IMR-90 (cell line): ENCODE results near the gene MTHFSD. TPM values are rescaled to one million over a fixed set of nuclear protein-coding genes. Genes with fewer than 3 reads are reported as not detected.
A peak's percentile ranks its signal among the peaks of the same experiment; 100 is the strongest.

Experiments used
- ATAC-seq: fragments of 200-7000 bp; cut with Tn5 transposase; 2 replicates; pipeline ENCODE4 v1.9.1; 2020; ENCODE audit warnings: low read depth, mild to moderate bottlenecking, moderate library complexity
- BruUV-seq: library from RNA; stranded (reverse); fragments of 400-500 nt; replicated peaks from 2 replicates; lab custom pipeline; 2021; lab: Mats Ljungman, UMichigan
- CTCF ChIA-PET: fragments of 300-600 bp; formaldehyde crosslinking; extraction: SDS; loops from one replicate; lab custom pipeline; 2021; ENCODE audit warnings: antibody characterized with exemption; lab: Yijun Ruan, JAX
- POLR2A ChIA-PET: fragments of 300-600 bp; sonication (Branson Sonifier 250); formaldehyde crosslinking; loops from one replicate; lab custom pipeline; 2022; ENCODE audit warnings: antibody characterized with exemption; ENCODE audit not compliant: unreplicated experiment; lab: Charles Lee
- DNase-seq: peaks from one replicate; pipeline ENCODE4 v3.0.0; 2013
- H2AFZ ChIP-seq: replicated peaks from 2 replicates; pipeline ENCODE3; 2013; ENCODE audit warnings: low read length, mild to moderate bottlenecking; ENCODE audit not compliant: poor library complexity
- H2AK5ac ChIP-seq: 2 replicates; pipeline ENCODE4 v1.6.1; 2013; ENCODE audit warnings: low read depth, low read length, inconsistent platforms
- H2AK9ac ChIP-seq: replicated peaks from 2 replicates; pipeline ENCODE3; 2013; ENCODE audit warnings: mild to moderate bottlenecking, low read depth, low read length, moderate library complexity; ENCODE audit not compliant: poor library complexity
- H2BK120ac ChIP-seq: 2 replicates; pipeline ENCODE4 v1.6.1; 2013; ENCODE audit warnings: low read depth, low read length, inconsistent platforms
- H2BK15ac ChIP-seq: 3 replicates; pipeline ENCODE4 v1.6.1; 2013; ENCODE audit warnings: low read depth, low read length, inconsistent platforms
- H2BK20ac ChIP-seq: 2 replicates; pipeline ENCODE4 v1.6.1; 2013; ENCODE audit warnings: low read depth, mild to moderate bottlenecking, inconsistent platforms, low read length, moderate library complexity
- H2BK5ac ChIP-seq: 2 replicates; pipeline ENCODE4 v1.6.1; 2013; ENCODE audit warnings: mild to moderate bottlenecking, low read depth, low read length, inconsistent platforms; ENCODE audit not compliant: poor library complexity, severe bottlenecking
- H3K14ac ChIP-seq: replicated peaks from 2 replicates; pipeline ENCODE4 v1.6.1; 2013; ENCODE audit warnings: low read depth, low read length, inconsistent platforms
- H3K18ac ChIP-seq: 2 replicates; pipeline ENCODE4 v1.6.1; 2013; ENCODE audit warnings: low read depth, low read length, control low read depth
- H3K23ac ChIP-seq: 2 replicates; pipeline ENCODE4 v1.6.1; 2013; ENCODE audit warnings: low read depth, low read length, inconsistent platforms
- H3K27ac ChIP-seq: 2 replicates; pipeline ENCODE4 v1.5.1; 2013; ENCODE audit warnings: mild to moderate bottlenecking, control low read depth, low read length; ENCODE audit not compliant: insufficient read depth
- H3K27me3 ChIP-seq: 2 replicates; pipeline ENCODE4 v1.6.1; 2013; ENCODE audit warnings: low read length; ENCODE audit not compliant: control insufficient read depth, insufficient read depth
- H3K36me3 ChIP-seq: 2 replicates; pipeline ENCODE4 v1.6.1; 2013; ENCODE audit warnings: low read length, mixed read lengths; ENCODE audit not compliant: control insufficient read depth, insufficient read depth
- H3K4ac ChIP-seq: 2 replicates; pipeline ENCODE4 v1.6.1; 2013; ENCODE audit warnings: low read depth, low read length, inconsistent platforms
- H3K4me1 ChIP-seq: 2 replicates; pipeline ENCODE4 v1.6.1; 2013; ENCODE audit warnings: low read length, mixed read lengths; ENCODE audit not compliant: control insufficient read depth, insufficient read depth
- H3K4me2 ChIP-seq: 2 replicates; pipeline ENCODE4 v1.6.1; 2013; ENCODE audit warnings: low read depth, mild to moderate bottlenecking, control low read depth, low read length, moderate library complexity
- H3K4me3 ChIP-seq: 2 replicates; pipeline ENCODE4 v1.5.1; 2013; ENCODE audit warnings: low read depth, mild to moderate bottlenecking, control low read depth, low read length, moderate library complexity; ENCODE audit not compliant: insufficient read depth
- H3K56ac ChIP-seq: 2 replicates; pipeline ENCODE4 v1.6.1; 2013; ENCODE audit warnings: low read length, inconsistent platforms; ENCODE audit not compliant: insufficient read depth; ENCODE audit errors: extremely low read depth
- H3K79me1 ChIP-seq, 2 experiments: 2 replicates each; pipeline ENCODE4 v1.6.1; 2013; ENCODE audit warnings: low read length in 2 of 2, inconsistent platforms in 1 of 2, low read depth in 1 of 2
- H3K9ac ChIP-seq: 2 replicates; pipeline ENCODE4 v1.6.1; 2013; ENCODE audit warnings: low read depth, low read length, control low read depth
- H3K9me1 ChIP-seq: 2 replicates; pipeline ENCODE4 v1.6.1; 2013; ENCODE audit warnings: low read length, inconsistent platforms; ENCODE audit not compliant: insufficient read depth
- H3K9me3 ChIP-seq: 2 replicates; pipeline ENCODE4 v1.6.1; 2013; ENCODE audit warnings: low read length; ENCODE audit not compliant: control insufficient read depth, insufficient read depth
- H4K20me1 ChIP-seq: 2 replicates; pipeline ENCODE4 v1.6.1; 2013; ENCODE audit warnings: low read length, inconsistent platforms; ENCODE audit not compliant: insufficient read depth
- H4K5ac ChIP-seq: 2 replicates; pipeline ENCODE4 v1.6.1; 2013; ENCODE audit warnings: mild to moderate bottlenecking, low read depth, low read length, control low read depth
- H4K8ac ChIP-seq, 2 experiments: 2 replicates each; pipeline ENCODE4 v1.6.1; 2013; ENCODE audit warnings: low read depth in 2 of 2, low read length in 2 of 2, control low read depth in 1 of 2, inconsistent platforms in 1 of 2
- H4K91ac ChIP-seq: 2 replicates; pipeline ENCODE4 v1.6.1; 2013; ENCODE audit warnings: low read depth, low read length, inconsistent platforms; ENCODE audit not compliant: insufficient read depth
- BHLHE40 ChIP-seq: fragments of 150-350 bp; IDR thresholded peaks from 2 replicates; pipeline ENCODE4 v1.6.1; 2016; ENCODE audit warnings: mild to moderate bottlenecking, low read depth, low read length
- CEBPB ChIP-seq: IDR thresholded peaks from 2 replicates; pipeline ENCODE4 v1.6.1; 2012; ENCODE audit warnings: low read depth, low read length, improper control_type of control experiment
- CHD1 ChIP-seq: IDR thresholded peaks from 2 replicates; pipeline ENCODE4 v1.6.1; 2012; ENCODE audit warnings: low read depth, low read length, improper control_type of control experiment
- CTCF ChIP-seq: conservative IDR thresholded peaks from 2 replicates; pipeline ENCODE4 v1.5.1; 2012; ENCODE audit warnings: mild to moderate bottlenecking, low read depth, low read length, improper control_type of control experiment
- ELK1 ChIP-seq: fragments of 150-350 bp; IDR thresholded peaks from 2 replicates; pipeline ENCODE4 v1.6.1; 2016; ENCODE audit warnings: low read depth, mild to moderate bottlenecking, low read length, moderate library complexity, borderline replicate concordance
- FOS ChIP-seq: fragments of 150-350 bp; IDR thresholded peaks from 2 replicates; pipeline ENCODE4 v1.6.1; 2016; ENCODE audit warnings: low read depth, low read length
- MAFK ChIP-seq: IDR thresholded peaks from 2 replicates; pipeline ENCODE4 v1.6.1; 2012; ENCODE audit warnings: low read depth, low read length, improper control_type of control experiment
- MAZ ChIP-seq: IDR thresholded peaks from 2 replicates; pipeline ENCODE4 v1.6.1; 2012; ENCODE audit warnings: low read depth, mild to moderate bottlenecking, low read length, improper control_type of control experiment, moderate library complexity, borderline replicate concordance
- MXI1 ChIP-seq: IDR thresholded peaks from 2 replicates; pipeline ENCODE4 v1.6.1; 2012; ENCODE audit warnings: low read depth, mild to moderate bottlenecking, low read length, moderate library complexity, borderline replicate concordance
- NFE2L2 ChIP-seq: fragments of 150-350 bp; IDR thresholded peaks from 2 replicates; pipeline ENCODE4 v1.6.1; 2016; ENCODE audit warnings: low read depth, mild to moderate bottlenecking, low read length
- POLR2A ChIP-seq: IDR thresholded peaks from 2 replicates; pipeline ENCODE4 v1.6.1; 2012; ENCODE audit warnings: mild to moderate bottlenecking, low read depth, low read length
- RAD21 ChIP-seq: IDR thresholded peaks from 2 replicates; pipeline ENCODE4 v1.6.1; 2012; ENCODE audit warnings: low read length, improper control_type of control experiment
- RCOR1 ChIP-seq: IDR thresholded peaks from 2 replicates; pipeline ENCODE4 v1.6.1; 2012; ENCODE audit warnings: mild to moderate bottlenecking, low read length, improper control_type of control experiment; ENCODE audit not compliant: insufficient replicate concordance
- RFX5 ChIP-seq: IDR thresholded peaks from 2 replicates; pipeline ENCODE4 v1.8.0; 2012; ENCODE audit warnings: low read depth, mild to moderate bottlenecking, low read length, moderate library complexity
- SMC3 ChIP-seq: fragments of 150-350 bp; IDR thresholded peaks from 2 replicates; pipeline ENCODE4 v1.6.1; 2016; ENCODE audit warnings: low read depth, mild to moderate bottlenecking, antibody characterized with exemption, low read length, moderate library complexity
- USF2 ChIP-seq: fragments of 150-350 bp; IDR thresholded peaks from 2 replicates; pipeline ENCODE4 v1.6.1; 2017; ENCODE audit warnings: mild to moderate bottlenecking, antibody characterized with exemption, low read length, low read depth
- WGBS, 2 experiments: methylation state at CpG; one replicate each; pipeline versions ENCODE4 v1.1.5 to v1.1.7; 2013; ENCODE audit warnings: missing lambda C conversion rate in 2 of 2; ENCODE audit not compliant: insufficient read length in 1 of 2; ENCODE audit errors: extremely low coverage in 2 of 2; 5-methylcytosine and 5-hydroxymethylcytosine counted together
- dilution Hi-C: fragments of 300-500 bp; cut with HindIII; formaldehyde crosslinking; loops from one replicate; pipeline ENCODE4 v1.14.3; 2018; ENCODE audit warnings: low sequenced_read_pairs; ENCODE audit not compliant: unreplicated experiment
- in situ Hi-C: fragments of 300-500 bp; cut with MboI; formaldehyde crosslinking; loops from 3 replicates; pipeline ENCODE4 v1.14.3; 2019; ENCODE audit warnings: low sequenced_read_pairs, inconsistent platforms, mixed read lengths
- intact Hi-C: fragments of 100-400 bp; cut with micrococcal nuclease; formaldehyde crosslinking; loops from 2 replicates; pipeline ENCODE4 v1.10.0; 2022
- polyA plus RNA-seq, 3 experiments: library from polyadenylated mRNA; depleted of rRNA; stranded (reverse); fragments of >200 nt; gene quantifications; 2 replicates each; pipeline ENCODE4 v1.2.3, GENCODE V29; 2012; ENCODE audit warnings: low replicate concordance in 1 of 3
- total RNA-seq: library from RNA; depleted of rRNA; stranded (reverse); fragments of >200 nt; gene quantifications from 2 replicates; pipeline ENCODE4 v1.2.3, GENCODE V29; 2012

MTHFSD gene
- total and polyA plus RNA-seq, 2 of the 4 experiments (the other 2 are of a cell fraction), result 8.2 to 16.8 TPM

GRCh38 chr16:86554599-86554916 is 477 bp downstream of the MTHFSD start:
- dilution Hi-C loops (no loop called here), intact Hi-C loops (no loop called here), in situ Hi-C loops (no loop called here)
- no peak for DNase-seq
- Histone ChIP-seq H4K20me1 (no peaks in the 10 kb centered on the region), H4K5ac (peak overlapping the region; percentile 62), H2AK9ac (peak overlapping the region; percentile 99), H4K8ac (peak overlapping the region; percentile 96 to 98), H2BK5ac (peak overlapping the region; percentile 55), H3K23ac (peak overlapping the region; percentile 74), H3K79me1 (peaks cover 18 to 42% of the 10 kb centered on the region in 2 experiments), H3K4ac (peak overlapping the region; percentile 82), H3K4me1 (peaks cover 7% of the 10 kb centered on the region; the same call in 1 of the 2 replicates), H3K56ac (peak overlapping the region; percentile 70), H3K14ac (peak overlapping the region; percentile 92), H3K9me3 (no peaks in the 10 kb centered on the region), H2BK15ac (no peak overlapping the region), H3K9me1 (peaks cover 7% of the 10 kb centered on the region), H3K4me3 (peak overlapping the region; percentile 77), H2AK5ac (no peak overlapping the region), H3K9ac (peak overlapping the region; percentile 92), H4K91ac (peak overlapping the region; percentile 81), H3K4me2 (peak overlapping the region; percentile 98), H2AFZ (peak overlapping the region; percentile 93), H3K18ac (no peak overlapping the region), H3K36me3 (peaks cover 18% of the 10 kb centered on the region), H3K27ac (peak overlapping the region; percentile 72), H2BK20ac (no peak overlapping the region), H3K27me3 (no peaks in the 10 kb centered on the region), H2BK120ac (0 out of 2 replicates have a peak overlapping the region, but pooled peaks have one; percentile 5)
- ATAC-seq, result no peak
- TF ChIP-seq FOS (no peak), RCOR1 (no peak), RFX5 (no peak), CHD1 (no peak), CTCF (no peak), BHLHE40 (no peak), POLR2A (no peak), MXI1 (no peak), SMC3 (no peak), USF2 (no peak), MAZ (no peak), ELK1 (no peak), CEBPB (no peak), RAD21 (no peak), MAFK (no peak), NFE2L2 (no peak)
- POLR2A ChIA-PET, result no interaction called here
- no TSS peak for BruUV-seq
- CTCF ChIA-PET, result interaction anchor here (0.5 kb wide), 1 partner anchor 843 kb away, joined by 4 read pairs; no protein-coding TSS in a partner anchor
- 2% methylated on average over 8 of the region's 10 CpGs; no CpG with 5 or more reads in 1 of the 2 experiments for WGBS, 2 experiments
